SK-N-SH treated with all-trans-retinoic acid at 6 μM for 48 hours (cell line): Measurements from ENCODE around the gene RFX3.
A peak's percentile ranks its signal among the peaks of the same experiment; 100 is the strongest.

Experiments used
- ATAC-seq: fragments of 200-7000 bp; cut with Tn5 transposase; 3 replicates; pipeline ENCODE4 v1.9.1; 2020; ENCODE audit warnings: mild to moderate bottlenecking, moderate library complexity
- ARNTL ChIP-seq: fragments of 450-650 bp; formaldehyde crosslinking; IDR thresholded peaks from 2 replicates; pipeline ENCODE4 v1.5.0; 2020; ENCODE audit warnings: low read depth, mild to moderate bottlenecking, moderate library complexity, borderline replicate concordance
- BACH2 ChIP-seq: fragments of 250-450 bp; sonication (Bioruptor Pico); IDR thresholded peaks from 2 replicates; pipeline ENCODE4 v1.9.0; 2021; ENCODE audit warnings: mild to moderate bottlenecking, borderline replicate concordance
- CSDC2 ChIP-seq: fragments of 250-450 bp; sonication (Bioruptor Pico); IDR thresholded peaks from 2 replicates; pipeline ENCODE4 v1.5.0; 2020; ENCODE audit warnings: mild to moderate bottlenecking, moderate library complexity
- ESRRG ChIP-seq: fragments of 250-450 bp; sonication (Bioruptor Pico); IDR thresholded peaks from 2 replicates; pipeline ENCODE4 v1.6.1; 2021; ENCODE audit warnings: mild to moderate bottlenecking
- GLIS3 ChIP-seq: fragments of 250-450 bp; sonication (Bioruptor Pico); IDR thresholded peaks from 2 replicates; pipeline ENCODE4 v1.5.0; 2020; ENCODE audit warnings: mild to moderate bottlenecking, moderate library complexity
- ISL1 ChIP-seq: fragments of 250-450 bp; sonication (Bioruptor Pico); IDR thresholded peaks from 2 replicates; pipeline ENCODE4 v2.1.2; 2022; ENCODE audit warnings: mild to moderate bottlenecking, moderate library complexity
- OSR1 ChIP-seq: fragments of 250-450 bp; sonication (Bioruptor Pico); IDR thresholded peaks from 2 replicates; pipeline ENCODE4 v1.8.0; 2022; ENCODE audit warnings: moderate library complexity, mild to moderate bottlenecking, inconsistent platforms
- PPARA ChIP-seq: fragments of 250-450 bp; sonication (Bioruptor Pico); IDR thresholded peaks from 2 replicates; pipeline ENCODE4 v1.5.0; 2020; ENCODE audit warnings: mild to moderate bottlenecking, borderline replicate concordance
- RARB ChIP-seq: fragments of 250-450 bp; sonication (Bioruptor Pico); IDR thresholded peaks from 2 replicates; pipeline ENCODE4 v1.8.0; 2021; ENCODE audit warnings: mild to moderate bottlenecking, moderate library complexity
- SNAI2 ChIP-seq: fragments of 250-450 bp; sonication (Bioruptor Pico); IDR thresholded peaks from 2 replicates; pipeline ENCODE4 v1.5.0; 2020; ENCODE audit warnings: mild to moderate bottlenecking, moderate library complexity
- TCF4 ChIP-seq: fragments of 250-450 bp; sonication (Bioruptor Pico); IDR thresholded peaks from 2 replicates; pipeline ENCODE4 v1.8.0; 2021; ENCODE audit warnings: mild to moderate bottlenecking, moderate library complexity, borderline replicate concordance
- TOX ChIP-seq: fragments of 250-450 bp; sonication (Bioruptor Pico); IDR thresholded peaks from 2 replicates; pipeline ENCODE4 v1.8.0; 2021; ENCODE audit warnings: mild to moderate bottlenecking, moderate library complexity, borderline replicate concordance
- ZC3H10 ChIP-seq: fragments of 250-450 bp; sonication (Bioruptor Pico); IDR thresholded peaks from 2 replicates; pipeline ENCODE4 v1.5.1; 2021; ENCODE audit warnings: mild to moderate bottlenecking, moderate library complexity
- ZFP3 ChIP-seq: fragments of 250-450 bp; sonication (Bioruptor Pico); IDR thresholded peaks from 2 replicates; pipeline ENCODE4 v1.5.0; 2020; ENCODE audit warnings: mild to moderate bottlenecking, moderate library complexity
- ZFP30 ChIP-seq: fragments of 450-650 bp; formaldehyde crosslinking; IDR thresholded peaks from 2 replicates; pipeline ENCODE4 v1.5.0; 2022; ENCODE audit warnings: mild to moderate bottlenecking, moderate library complexity
- ZNF565 ChIP-seq: fragments of 450-650 bp; formaldehyde crosslinking; conservative IDR thresholded peaks from 2 replicates; pipeline ENCODE4 v1.5.0; 2020; ENCODE audit warnings: low read depth, mild to moderate bottlenecking, moderate library complexity
- ZNF70 ChIP-seq: fragments of 450-650 bp; formaldehyde crosslinking; IDR thresholded peaks from 2 replicates; pipeline ENCODE4 v1.5.0; 2020; ENCODE audit warnings: mild to moderate bottlenecking, moderate library complexity
- TF ChIP-seq, protein P1 (sequence below): fragments of 250-450 bp; sonication (Bioruptor Pico); IDR thresholded peaks from 2 replicates; pipeline ENCODE4 v1.8.0; 2021; ENCODE audit warnings: low read depth, mild to moderate bottlenecking, moderate library complexity, borderline replicate concordance
- TF ChIP-seq, protein P2 (sequence below): fragments of 250-450 bp; sonication (Bioruptor Pico); IDR thresholded peaks from 2 replicates; pipeline ENCODE4 v1.5.1; 2021; ENCODE audit warnings: mild to moderate bottlenecking, moderate library complexity
- TF ChIP-seq, protein P3 (sequence below): fragments of 250-450 bp; sonication (Bioruptor Pico); IDR thresholded peaks from 2 replicates; pipeline ENCODE4 v1.5.1; 2020; ENCODE audit warnings: low read depth, mild to moderate bottlenecking, moderate library complexity
- TF ChIP-seq, protein P4 (sequence below): fragments of 250-450 bp; sonication (Bioruptor Pico); IDR thresholded peaks from 2 replicates; pipeline ENCODE4 v1.5.0; 2020; ENCODE audit warnings: mild to moderate bottlenecking, moderate library complexity

RFX3 gene

DNA sequence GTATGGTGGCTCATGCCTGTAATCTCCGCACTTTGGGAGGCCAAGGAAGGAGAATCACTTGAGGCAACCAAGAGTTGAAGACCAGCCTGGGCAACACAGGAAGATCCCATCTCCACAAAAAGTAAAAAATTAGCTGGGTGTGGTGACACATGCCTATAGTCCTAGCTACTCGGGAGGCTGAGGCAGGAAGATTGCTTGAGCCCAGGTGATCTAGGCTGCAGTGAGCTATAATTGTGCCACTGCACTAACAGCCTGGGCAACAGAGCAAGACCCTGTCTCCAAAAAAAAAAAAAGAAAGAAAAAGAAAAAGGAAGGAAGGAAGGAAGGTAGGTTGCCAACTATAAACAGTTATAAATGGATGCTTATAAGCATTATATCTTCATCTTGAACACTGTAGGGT is 51.0 kb downstream of the RFX3 start (continued):
- TF ChIP-seq, protein P1, sequence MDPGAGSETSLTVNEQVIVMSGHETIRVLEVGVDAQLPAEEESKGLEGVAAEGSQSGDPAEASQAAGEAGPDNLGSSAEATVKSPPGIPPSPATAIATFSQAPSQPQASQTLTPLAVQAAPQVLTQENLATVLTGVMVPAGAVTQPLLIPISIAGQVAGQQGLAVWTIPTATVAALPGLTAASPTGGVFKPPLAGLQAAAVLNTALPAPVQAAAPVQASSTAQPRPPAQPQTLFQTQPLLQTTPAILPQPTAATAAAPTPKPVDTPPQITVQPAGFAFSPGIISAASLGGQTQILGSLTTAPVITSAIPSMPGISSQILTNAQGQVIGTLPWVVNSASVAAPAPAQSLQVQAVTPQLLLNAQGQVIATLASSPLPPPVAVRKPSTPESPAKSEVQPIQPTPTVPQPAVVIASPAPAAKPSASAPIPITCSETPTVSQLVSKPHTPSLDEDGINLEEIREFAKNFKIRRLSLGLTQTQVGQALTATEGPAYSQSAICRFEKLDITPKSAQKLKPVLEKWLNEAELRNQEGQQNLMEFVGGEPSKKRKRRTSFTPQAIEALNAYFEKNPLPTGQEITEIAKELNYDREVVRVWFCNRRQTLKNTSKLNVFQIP: no peak
- TF ChIP-seq ZFP30: no peak
- TF ChIP-seq, all 23 proteins: peak for 0

DNA sequence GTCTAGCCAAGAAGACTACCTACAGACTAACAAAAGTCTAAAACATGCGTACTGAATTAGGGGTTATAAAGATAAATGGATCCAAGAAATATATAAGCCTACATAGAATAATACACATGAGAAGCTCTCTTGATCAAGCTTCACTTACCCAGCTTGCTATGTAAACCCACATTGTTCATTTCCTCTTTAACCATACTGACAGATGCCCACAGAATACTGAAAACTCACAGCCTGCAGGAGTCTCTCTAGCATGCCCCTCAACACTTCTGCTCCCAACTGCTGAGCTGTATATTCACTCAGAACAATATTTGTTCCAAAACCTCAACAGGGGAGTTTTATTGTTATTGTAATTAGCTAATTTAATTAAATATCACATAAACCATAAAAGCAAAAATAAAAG is 52.4 kb downstream of the RFX3 start:
- TF ChIP-seq TCF4 (CRISPR knock-in tag) (no peak), ARNTL (no peak), ESRRG (CRISPR knock-in tag) (no peak), SNAI2 (no peak)
- TF ChIP-seq, all 23 proteins: peak for 0
- no peak; the same call in 2 of the 3 replicates for ATAC-seq

DNA sequence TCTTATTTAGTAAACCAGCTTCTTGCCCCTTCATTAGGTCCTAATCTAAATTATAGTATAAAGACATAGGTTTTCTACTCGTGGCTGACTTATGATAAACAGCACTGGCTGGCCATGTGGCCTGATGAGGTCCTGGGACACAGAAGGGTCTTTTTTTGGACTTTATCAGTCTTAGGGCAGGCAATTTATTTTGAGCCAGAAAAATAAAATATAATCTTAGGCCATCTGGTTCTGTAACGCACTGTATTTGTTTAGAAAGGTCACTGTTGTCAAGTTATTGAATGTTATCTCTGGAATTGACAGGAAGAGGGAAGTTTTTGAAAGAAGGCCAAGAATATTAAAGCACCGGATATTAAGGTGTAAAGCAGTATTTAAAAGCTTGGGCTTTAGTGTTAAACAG is 53.9 kb downstream of the RFX3 start:
- ATAC-seq: no peak
- no peak for TF ChIP-seq ZC3H10 (CRISPR knock-in tag)
- TF ChIP-seq TCF4 (CRISPR knock-in tag): peak; percentile 81; the same call in 1 of the 2 replicates
- TF ChIP-seq GLIS3 (CRISPR knock-in tag): no peak
- TF ChIP-seq ZFP3: no peak
- TF ChIP-seq ISL1 (CRISPR knock-in tag): peak; percentile 28; the same call in 1 of the 2 replicates

DNA sequence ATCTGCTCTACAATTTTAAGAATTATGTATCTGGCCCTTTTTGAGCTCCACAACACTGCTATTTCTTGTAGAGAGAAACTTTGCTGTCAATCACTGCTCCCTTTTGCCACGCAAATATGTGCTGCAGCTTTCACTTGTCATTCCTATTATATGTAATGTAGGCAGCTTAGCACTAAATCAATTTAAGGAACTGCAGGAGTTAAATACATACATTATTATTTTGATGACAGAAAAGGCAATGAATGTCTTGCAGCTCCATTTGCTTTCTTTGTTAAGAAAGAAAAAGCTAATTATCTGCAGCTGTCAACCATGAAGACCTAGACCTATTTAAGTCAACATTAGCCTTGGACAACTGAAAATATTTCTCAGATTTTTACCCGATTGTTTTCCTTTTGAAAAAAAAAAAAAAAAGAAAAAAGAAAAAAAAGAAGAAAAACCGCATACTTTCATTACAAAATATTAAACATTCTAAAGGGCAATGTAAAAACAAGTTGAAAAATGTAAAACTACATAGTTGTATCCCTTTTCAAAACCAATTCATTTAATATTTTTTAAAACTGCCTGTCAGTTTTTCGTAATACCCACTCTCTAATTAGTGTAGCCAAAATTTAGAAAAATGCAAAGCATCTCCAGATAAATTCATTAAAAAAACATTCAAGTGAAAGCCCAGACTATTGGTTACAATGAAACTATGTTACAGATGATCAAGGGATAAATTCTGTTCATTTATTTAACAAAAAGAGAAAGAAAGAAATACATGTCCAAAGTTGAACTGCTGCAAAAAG is 57.2 kb downstream of the RFX3 start:
- no peak for ATAC-seq
- no peak for TF ChIP-seq TOX (CRISPR knock-in tag)
- TF ChIP-seq ZFP30: no peak
- TF ChIP-seq SNAI2: no peak
- no peak for TF ChIP-seq CSDC2
- no peak for TF ChIP-seq BACH2 (CRISPR knock-in tag)
- no peak for TF ChIP-seq RARB
- TF ChIP-seq OSR1: no peak
- TF ChIP-seq, protein P2, sequence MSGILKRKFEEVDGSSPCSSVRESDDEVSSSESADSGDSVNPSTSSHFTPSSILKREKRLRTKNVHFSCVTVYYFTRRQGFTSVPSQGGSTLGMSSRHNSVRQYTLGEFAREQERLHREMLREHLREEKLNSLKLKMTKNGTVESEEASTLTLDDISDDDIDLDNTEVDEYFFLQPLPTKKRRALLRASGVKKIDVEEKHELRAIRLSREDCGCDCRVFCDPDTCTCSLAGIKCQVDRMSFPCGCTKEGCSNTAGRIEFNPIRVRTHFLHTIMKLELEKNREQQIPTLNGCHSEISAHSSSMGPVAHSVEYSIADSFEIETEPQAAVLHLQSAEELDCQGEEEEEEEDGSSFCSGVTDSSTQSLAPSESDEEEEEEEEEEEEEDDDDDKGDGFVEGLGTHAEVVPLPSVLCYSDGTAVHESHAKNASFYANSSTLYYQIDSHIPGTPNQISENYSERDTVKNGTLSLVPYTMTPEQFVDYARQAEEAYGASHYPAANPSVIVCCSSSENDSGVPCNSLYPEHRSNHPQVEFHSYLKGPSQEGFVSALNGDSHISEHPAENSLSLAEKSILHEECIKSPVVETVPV: no peak
- TF ChIP-seq, protein P3, sequence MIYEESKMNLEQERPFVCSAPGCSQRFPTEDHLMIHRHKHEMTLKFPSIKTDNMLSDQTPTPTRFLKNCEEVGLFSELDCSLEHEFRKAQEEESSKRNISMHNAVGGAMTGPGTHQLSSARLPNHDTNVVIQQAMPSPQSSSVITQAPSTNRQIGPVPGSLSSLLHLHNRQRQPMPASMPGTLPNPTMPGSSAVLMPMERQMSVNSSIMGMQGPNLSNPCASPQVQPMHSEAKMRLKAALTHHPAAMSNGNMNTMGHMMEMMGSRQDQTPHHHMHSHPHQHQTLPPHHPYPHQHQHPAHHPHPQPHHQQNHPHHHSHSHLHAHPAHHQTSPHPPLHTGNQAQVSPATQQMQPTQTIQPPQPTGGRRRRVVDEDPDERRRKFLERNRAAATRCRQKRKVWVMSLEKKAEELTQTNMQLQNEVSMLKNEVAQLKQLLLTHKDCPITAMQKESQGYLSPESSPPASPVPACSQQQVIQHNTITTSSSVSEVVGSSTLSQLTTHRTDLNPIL (CRISPR knock-in tag): no peak
- no peak for TF ChIP-seq PPARA (CRISPR knock-in tag)
- no peak for TF ChIP-seq ZNF70
- TF ChIP-seq TCF4 (CRISPR knock-in tag): no peak
- TF ChIP-seq, protein P1: no peak
- TF ChIP-seq ISL1 (CRISPR knock-in tag): no peak; the same call in 1 of the 2 replicates
- TF ChIP-seq, protein P4, sequence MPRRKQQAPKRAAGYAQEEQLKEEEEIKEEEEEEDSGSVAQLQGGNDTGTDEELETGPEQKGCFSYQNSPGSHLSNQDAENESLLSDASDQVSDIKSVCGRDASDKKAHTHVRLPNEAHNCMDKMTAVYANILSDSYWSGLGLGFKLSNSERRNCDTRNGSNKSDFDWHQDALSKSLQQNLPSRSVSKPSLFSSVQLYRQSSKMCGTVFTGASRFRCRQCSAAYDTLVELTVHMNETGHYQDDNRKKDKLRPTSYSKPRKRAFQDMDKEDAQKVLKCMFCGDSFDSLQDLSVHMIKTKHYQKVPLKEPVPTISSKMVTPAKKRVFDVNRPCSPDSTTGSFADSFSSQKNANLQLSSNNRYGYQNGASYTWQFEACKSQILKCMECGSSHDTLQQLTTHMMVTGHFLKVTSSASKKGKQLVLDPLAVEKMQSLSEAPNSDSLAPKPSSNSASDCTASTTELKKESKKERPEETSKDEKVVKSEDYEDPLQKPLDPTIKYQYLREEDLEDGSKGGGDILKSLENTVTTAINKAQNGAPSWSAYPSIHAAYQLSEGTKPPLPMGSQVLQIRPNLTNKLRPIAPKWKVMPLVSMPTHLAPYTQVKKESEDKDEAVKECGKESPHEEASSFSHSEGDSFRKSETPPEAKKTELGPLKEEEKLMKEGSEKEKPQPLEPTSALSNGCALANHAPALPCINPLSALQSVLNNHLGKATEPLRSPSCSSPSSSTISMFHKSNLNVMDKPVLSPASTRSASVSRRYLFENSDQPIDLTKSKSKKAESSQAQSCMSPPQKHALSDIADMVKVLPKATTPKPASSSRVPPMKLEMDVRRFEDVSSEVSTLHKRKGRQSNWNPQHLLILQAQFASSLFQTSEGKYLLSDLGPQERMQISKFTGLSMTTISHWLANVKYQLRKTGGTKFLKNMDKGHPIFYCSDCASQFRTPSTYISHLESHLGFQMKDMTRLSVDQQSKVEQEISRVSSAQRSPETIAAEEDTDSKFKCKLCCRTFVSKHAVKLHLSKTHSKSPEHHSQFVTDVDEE (CRISPR knock-in tag): no peak
- TF ChIP-seq ZFP3: no peak
- no peak for TF ChIP-seq ARNTL
- TF ChIP-seq GLIS3 (CRISPR knock-in tag): no peak
- TF ChIP-seq ESRRG (CRISPR knock-in tag): no peak
- TF ChIP-seq ZNF565: no peak
